GM21447 (cell line): ENCODE results near the gene ODF2.
"Not testable (repeated sequence)": the region's sequence is repeated elsewhere in the genome, so short reads cannot be mapped to it uniquely, and the experiment has no call there.

Experiments
- ATAC-seq: cut with Tn5 transposase; IDR thresholded peaks from one replicate; pipeline ENCODE4 v1.9.1; 2021; ENCODE audit not compliant: unreplicated experiment

The ODF2 gene

GRCh38 chr9:128455849-128456612 is at the start of gene ODF2:
Gene ODF2, plus strand, starts transcription at chr9:128456006. Its CDS starts 86 bp downstream, at chr9:128456092.
- peak; percentile 86 for ATAC-seq

GRCh38 chr9:128406848-128407391 is 48.9 kb upstream of the ODF2 start:
- no peak for ATAC-seq

DNA sequence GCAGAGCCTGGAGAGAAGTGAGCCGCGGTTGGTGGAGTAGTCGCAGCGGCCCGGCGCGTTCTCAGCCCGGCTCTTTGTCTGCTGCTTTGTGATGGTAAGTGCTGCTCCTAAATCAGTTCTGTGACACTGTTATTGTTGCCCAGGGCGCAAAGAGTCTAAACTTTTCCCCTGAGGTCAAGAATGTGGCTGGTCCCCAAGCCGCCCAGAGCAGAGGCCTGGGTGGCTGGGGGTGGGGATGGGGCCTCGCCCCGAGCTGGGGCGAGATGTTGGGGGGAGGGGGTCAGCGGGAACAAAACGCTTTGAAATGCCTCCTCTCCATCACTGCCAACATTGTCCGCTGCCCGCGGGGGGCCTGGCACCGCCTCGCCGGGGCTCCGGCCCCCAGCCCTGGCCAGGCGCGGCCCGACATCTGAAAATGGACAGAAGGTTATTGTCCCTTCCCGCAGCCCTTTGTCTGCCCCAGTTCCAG is 46.8 kb upstream of the ODF2 start:
- no peak for ATAC-seq

DNA sequence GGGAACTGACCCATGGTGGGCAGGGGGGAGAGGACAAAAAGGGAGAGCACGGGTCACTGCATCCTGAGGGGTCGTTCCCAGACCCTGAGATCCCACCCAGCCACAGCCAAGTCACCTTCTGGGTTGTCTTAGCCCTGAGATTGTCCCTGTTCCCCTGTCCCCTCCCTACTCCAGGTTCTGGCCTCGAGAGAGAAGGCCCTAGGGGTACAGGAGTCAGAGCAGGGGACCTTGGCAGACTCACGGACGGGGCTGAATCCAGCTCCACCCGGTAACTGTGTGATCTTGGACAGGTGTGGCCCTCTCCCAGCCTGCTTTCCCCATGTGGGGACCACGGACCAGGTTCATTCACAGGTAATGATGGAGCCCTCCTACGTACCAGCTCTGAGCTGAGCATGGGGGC is 46.4 kb upstream of the ODF2 start:
- no peak for ATAC-seq

DNA sequence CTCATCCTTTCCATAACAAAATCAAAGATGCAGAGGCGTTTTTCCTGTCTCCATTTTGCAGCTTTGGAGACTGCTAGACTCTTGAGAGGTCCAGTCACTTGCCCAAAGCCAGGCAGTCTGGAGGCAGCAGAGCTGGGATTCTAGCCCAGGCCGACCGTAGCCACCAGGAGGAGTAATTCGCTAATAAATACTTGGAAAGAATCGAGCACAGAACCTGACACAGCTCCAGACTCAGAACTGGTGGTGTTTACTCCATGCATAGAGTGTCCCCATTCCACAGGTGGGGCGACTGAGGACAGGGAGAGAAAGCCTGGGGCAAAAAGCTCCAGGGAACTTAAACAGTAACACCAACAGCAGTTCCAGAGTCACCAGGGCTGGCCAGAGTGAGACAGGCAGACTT is 45.8 kb upstream of the ODF2 start:
- ATAC-seq = no peak

DNA sequence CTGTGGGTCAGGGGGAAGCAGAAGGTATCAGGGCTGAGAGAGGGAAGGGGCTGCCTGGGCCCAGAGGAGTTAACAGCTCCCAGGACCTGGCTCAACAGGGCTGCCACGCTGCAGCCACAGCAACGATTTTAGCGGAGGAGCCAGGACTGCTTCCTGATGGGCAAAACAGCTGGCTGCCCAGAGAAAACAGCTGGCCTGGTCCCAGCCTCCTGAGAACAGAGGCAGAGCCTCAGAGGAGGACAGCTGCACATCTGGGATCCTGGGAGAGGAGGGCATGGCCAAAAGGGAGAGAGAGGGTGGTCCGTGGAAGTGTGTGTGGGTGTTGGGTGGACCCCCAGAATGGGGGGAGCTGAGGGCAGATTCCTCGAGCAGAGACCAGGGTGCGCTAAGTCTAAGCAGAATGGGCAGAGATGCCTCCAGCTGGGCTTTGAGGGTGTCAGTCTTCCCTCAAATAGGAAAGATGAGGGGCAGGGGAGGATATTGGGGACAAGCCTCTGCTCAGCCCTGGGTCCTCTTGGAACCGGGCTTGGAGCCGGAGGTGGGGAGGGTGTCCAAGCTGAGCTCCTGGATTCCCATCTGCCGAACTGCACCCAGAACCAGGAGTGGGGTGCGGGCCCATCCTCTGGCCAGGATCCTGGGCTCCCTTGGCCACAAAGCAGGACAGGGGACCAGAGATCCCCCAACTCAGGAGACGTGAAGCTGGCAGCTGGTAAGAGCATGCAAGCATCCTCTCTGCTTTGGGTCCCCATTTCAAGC is 44.3 kb upstream of the ODF2 start:
- no peak for ATAC-seq

GRCh38 chr9:128412120-128412790 is 43.6 kb upstream of the ODF2 start:
- no peak for ATAC-seq

- ATAC-seq = not testable (repeated sequence)
These were observed 42.1 kb upstream of the ODF2 start for GRCh38 chr9:128413728-128414127.

- no peak for ATAC-seq
These were observed 41.3 kb upstream of the ODF2 start for GRCh38 chr9:128414461-128414860.

DNA sequence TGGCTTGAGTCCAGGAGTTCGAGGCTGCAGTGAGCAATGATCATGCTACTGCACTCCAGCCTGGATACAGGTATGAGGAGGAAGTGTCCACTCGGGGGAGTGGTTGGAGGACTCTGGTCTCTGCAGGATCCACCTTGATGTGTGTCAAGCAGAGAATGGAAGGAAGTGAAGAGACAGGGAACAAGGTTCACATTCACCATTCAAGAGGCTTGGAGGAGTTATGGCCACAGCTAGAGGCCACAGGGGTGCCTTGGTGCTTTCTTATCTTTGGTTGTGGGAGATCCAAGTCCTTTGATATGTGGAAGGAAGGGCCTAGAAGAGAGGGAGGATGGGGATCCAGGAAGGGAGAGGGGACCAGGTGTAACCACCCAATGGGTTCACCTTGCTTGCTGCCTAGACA is 40.5 kb upstream of the ODF2 start:
- ATAC-seq = no peak

DNA sequence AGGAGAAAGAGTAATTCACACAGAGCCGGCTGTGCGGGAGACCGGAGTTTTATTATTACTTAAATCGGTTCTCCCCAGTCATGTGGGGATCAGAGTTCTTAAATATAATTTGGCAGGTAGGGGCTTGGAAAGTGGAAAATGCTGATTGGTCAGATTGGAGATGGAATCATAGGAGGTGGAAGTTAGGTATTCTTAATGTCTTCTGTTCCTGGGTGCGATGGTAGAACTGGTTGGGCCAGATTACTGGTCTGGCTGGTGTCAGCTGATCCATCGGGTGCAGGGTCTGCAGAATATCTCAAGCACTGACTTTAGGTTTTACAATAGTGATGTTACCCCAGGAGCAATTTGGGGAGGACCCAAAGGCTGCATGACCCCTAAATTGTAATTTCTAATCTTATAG is 39.8 kb upstream of the ODF2 start:
- no peak for ATAC-seq

GRCh38 chr9:128416432-128417019 is 39.3 kb upstream of the ODF2 start:
- ATAC-seq = no peak

- ATAC-seq = no peak
These were observed 36.5 kb upstream of the ODF2 start for GRCh38 chr9:128419061-128419925.

DNA sequence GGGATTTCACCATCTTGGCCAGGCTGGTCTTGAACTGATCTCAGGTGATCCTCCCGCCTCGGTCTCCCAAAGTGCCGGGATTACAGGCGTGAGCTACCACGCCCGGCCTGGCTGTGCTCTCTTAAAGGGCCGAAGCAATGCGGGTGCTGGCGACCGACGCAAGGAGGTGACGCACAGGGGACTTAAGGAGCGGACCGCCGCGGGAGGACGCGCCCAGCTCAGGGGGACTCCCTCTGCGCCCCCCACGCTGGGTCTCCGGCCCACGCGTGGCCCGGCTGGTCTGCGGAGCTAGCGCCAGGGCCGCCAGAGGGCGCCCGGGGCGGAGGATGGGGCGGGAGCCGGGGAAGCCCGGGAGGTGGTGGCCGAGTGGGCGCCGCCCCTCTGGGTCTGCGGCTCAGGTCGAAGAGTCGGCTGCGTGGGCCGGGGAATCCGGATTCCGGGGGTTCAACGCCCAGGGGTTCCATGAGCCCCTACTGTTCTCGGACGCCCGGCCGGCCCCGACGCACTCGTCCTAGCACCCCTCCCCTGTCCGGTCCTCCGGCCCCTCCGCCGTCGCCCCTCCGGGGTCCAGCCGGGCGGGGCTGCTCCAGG is 35.7 kb upstream of the ODF2 start:
- ATAC-seq = peak; percentile 79

DNA sequence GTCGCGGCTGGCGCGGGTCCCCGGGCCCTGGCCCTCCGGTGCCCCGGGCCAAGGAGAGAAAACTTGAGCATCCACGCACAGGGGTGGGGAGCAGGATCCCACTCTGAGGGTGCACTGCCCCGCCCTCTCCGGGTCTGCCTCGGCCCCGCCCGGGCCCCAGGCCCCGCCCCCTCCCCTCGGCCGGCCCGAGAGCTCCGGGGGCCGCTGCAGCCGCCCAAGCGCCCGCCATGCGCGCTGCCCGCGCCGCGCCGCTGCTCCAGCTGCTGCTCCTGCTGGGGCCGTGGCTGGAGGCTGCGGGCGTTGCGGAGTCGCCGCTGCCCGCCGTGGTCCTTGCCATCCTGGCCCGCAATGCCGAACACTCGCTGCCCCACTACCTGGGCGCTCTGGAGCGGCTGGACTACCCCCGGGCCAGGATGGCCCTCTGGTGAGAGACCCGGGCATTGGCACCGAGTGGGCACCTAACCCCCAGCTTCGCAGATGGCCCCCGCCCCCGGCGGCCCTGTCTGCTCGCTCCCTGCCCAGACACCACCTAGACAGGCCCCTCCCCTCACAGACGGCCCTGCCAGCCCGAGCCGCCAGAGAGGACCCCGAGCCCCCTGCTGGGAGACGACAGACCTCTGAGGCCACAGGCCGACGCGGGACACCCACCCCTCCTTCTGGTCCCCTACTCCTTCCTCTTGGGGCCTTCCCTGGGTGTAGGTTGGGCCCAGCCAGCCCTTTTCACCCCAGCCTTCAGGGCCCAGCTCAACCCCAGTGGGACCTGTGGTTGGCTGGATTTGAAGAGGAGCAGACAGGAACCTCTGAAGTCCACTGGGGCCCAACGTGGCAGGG is 34.9 kb upstream of the ODF2 start, which contains the start of gene CERCAM:
Gene CERCAM, plus strand, starts transcription at position 207 of the 831 bp plus-strand sequence. Its CDS starts 21 bp downstream, at position 228.
- peak; percentile 73 for ATAC-seq

- ATAC-seq = no peak
These were observed 34.3 kb upstream of the ODF2 start for GRCh38 chr9:128421482-128421996.

GRCh38 chr9:128422022-128422782 is 33.6 kb upstream of the ODF2 start:
- not testable (repeated sequence) for ATAC-seq

DNA sequence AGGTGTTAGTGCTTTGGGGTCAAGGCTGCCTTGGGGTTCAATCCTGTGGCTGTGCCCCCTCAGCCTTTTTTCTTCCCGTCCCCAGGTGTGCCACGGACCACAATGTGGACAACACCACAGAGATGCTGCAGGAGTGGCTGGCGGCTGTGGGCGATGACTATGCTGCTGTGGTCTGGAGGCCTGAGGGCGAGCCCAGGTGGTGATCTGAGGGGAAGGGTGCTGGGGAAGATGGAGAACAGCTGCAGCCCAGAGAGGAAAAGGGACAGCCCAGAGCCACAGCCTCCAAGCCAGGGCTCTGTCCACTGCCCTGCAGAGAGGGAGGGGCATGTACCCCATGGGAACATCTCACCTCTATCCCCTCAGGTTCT is 33.0 kb upstream of the ODF2 start:
- ATAC-seq = no peak
